Neural progenitor cell (in vitro differentiated cells): ENCODE data around the gene HNF1B. TPM values are rescaled to one million over a fixed set of nuclear protein-coding genes. Genes with fewer than 3 reads are reported as not detected.

ENCODE experiments used
- DNase-seq: peaks from one replicate; pipeline ENCODE4 v3.0.0-alpha.2; 2016; ENCODE audit warnings: low spot score
- H2AFZ ChIP-seq: fragments of 200-600 bp; sonication (generic); replicated peaks from 2 replicates; pipeline ENCODE4 v1.6.1; 2016; ENCODE audit warnings: antibody characterized with exemption
- H3F3A ChIP-seq: fragments of 200-600 bp; sonication (generic); 2 replicates; pipeline ENCODE4 v1.6.1; 2016; ENCODE audit warnings: antibody characterized with exemption, low read depth
- H3K27ac ChIP-seq: fragments of 200-600 bp; sonication (generic); 2 replicates; pipeline ENCODE4 v1.5.1; 2016; ENCODE audit warnings: mild to moderate bottlenecking
- H3K27me3 ChIP-seq: fragments of 200-600 bp; sonication (generic); 2 replicates; pipeline ENCODE4 v1.6.1; 2016; ENCODE audit warnings: mild to moderate bottlenecking, moderate library complexity
- H3K36me3 ChIP-seq: fragments of 200-600 bp; sonication (generic); 2 replicates; pipeline ENCODE4 v1.5.1; 2016
- H3K4me1 ChIP-seq: fragments of 200-600 bp; sonication (generic); 2 replicates; pipeline ENCODE4 v1.6.1; 2016; ENCODE audit warnings: mixed run types
- H3K4me2 ChIP-seq: fragments of 200-600 bp; sonication (generic); 2 replicates; pipeline ENCODE4 v1.6.1; 2016
- H3K4me3 ChIP-seq: fragments of 200-600 bp; sonication (generic); 2 replicates; pipeline ENCODE4 v1.5.1; 2016
- H3K79me2 ChIP-seq: fragments of 200-600 bp; sonication (generic); 2 replicates; pipeline ENCODE4 v1.6.1; 2016; ENCODE audit warnings: low read depth
- H3K9ac ChIP-seq: fragments of 200-600 bp; sonication (generic); 2 replicates; pipeline ENCODE4 v1.6.1; 2016
- H3K9me3 ChIP-seq: fragments of 200-600 bp; sonication (generic); 2 replicates; pipeline ENCODE4 v1.5.1; 2016; ENCODE audit warnings: low read depth
- H4K20me1 ChIP-seq: fragments of 200-600 bp; sonication (generic); 2 replicates; pipeline ENCODE4 v1.6.1; 2016; ENCODE audit warnings: low read depth
- H3K27ac Mint-ChIP-seq: 3 replicates; pipeline ENCODE4 v1.8.0; 2021; ENCODE audit warnings: mixed read lengths
- H3K27me3 Mint-ChIP-seq: 2 replicates; pipeline ENCODE4 v1.8.0; 2022; ENCODE audit warnings: low read depth, mild to moderate bottlenecking, inconsistent platforms, moderate library complexity, mixed read lengths; ENCODE audit not compliant: insufficient read depth
- H3K36me3 Mint-ChIP-seq: 3 replicates; pipeline ENCODE4 v1.8.0; 2021; ENCODE audit warnings: mixed read lengths
- H3K4me1 Mint-ChIP-seq: 3 replicates; pipeline ENCODE4 v1.8.0; 2021; ENCODE audit warnings: mixed read lengths
- H3K4me3 Mint-ChIP-seq: 3 replicates; pipeline ENCODE4 v1.8.0; 2021; ENCODE audit warnings: mild to moderate bottlenecking, moderate library complexity, mixed read lengths
- H3K9me3 Mint-ChIP-seq: 3 replicates; pipeline ENCODE4 v1.8.0; 2020; ENCODE audit warnings: mixed read lengths
- EZH2 ChIP-seq: fragments of 200-600 bp; sonication (generic); IDR thresholded peaks from 2 replicates; pipeline ENCODE4 v1.6.1; 2017; ENCODE audit warnings: antibody characterized with exemption, mild to moderate bottlenecking, moderate library complexity
- EZH2phosphoT487 ChIP-seq: fragments of 200-600 bp; sonication (generic); IDR thresholded peaks from 2 replicates; pipeline ENCODE4 v1.6.1; 2017; ENCODE audit warnings: antibody characterized with exemption
- total RNA-seq: library from RNA; depleted of rRNA; stranded (reverse); fragments of >200 nt; gene quantifications from 2 replicates; pipeline ENCODE4 v1.2.3, GENCODE V29; 2015; ENCODE audit warnings: low replicate concordance
- TF ChIP-seq, protein P1 (sequence below): fragments of 200-600 bp; sonication (generic); IDR thresholded peaks from 2 replicates; pipeline ENCODE4 v1.5.1; 2017; ENCODE audit warnings: antibody characterized with exemption, mild to moderate bottlenecking

HNF1B gene
- total RNA-seq, 1 donor from 2014 or later: not detected

GRCh38 chr17:37697381-37697780, 47.5 kb downstream of the HNF1B start:
- H3K27me3 ChIP-seq: no peaks in the 10 kb centered on the region
- no peak overlapping the region for H3K4me3 Mint-ChIP-seq
- DNase-seq: no peak
- H2AFZ ChIP-seq: no peak overlapping the region
- peaks cover 15% of the 10 kb centered on the region for H3K27me3 Mint-ChIP-seq
- no peaks in the 10 kb centered on the region for H3K36me3 ChIP-seq
- no peak overlapping the region for H3K9ac ChIP-seq
- no peaks in the 10 kb centered on the region for H3K9me3 ChIP-seq
- TF ChIP-seq EZH2phosphoT487 (no peak), EZH2 (no peak)
- TF ChIP-seq, protein P1, sequence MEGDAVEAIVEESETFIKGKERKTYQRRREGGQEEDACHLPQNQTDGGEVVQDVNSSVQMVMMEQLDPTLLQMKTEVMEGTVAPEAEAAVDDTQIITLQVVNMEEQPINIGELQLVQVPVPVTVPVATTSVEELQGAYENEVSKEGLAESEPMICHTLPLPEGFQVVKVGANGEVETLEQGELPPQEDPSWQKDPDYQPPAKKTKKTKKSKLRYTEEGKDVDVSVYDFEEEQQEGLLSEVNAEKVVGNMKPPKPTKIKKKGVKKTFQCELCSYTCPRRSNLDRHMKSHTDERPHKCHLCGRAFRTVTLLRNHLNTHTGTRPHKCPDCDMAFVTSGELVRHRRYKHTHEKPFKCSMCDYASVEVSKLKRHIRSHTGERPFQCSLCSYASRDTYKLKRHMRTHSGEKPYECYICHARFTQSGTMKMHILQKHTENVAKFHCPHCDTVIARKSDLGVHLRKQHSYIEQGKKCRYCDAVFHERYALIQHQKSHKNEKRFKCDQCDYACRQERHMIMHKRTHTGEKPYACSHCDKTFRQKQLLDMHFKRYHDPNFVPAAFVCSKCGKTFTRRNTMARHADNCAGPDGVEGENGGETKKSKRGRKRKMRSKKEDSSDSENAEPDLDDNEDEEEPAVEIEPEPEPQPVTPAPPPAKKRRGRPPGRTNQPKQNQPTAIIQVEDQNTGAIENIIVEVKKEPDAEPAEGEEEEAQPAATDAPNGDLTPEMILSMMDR: no peak
- no peaks in the 10 kb centered on the region for H3K4me1 ChIP-seq
- H3K9me3 Mint-ChIP-seq: peaks cover 8% of the 10 kb centered on the region
- no peak overlapping the region for H3K27ac ChIP-seq
- H4K20me1 ChIP-seq: no peaks in the 10 kb centered on the region
- no peaks in the 10 kb centered on the region for H3K79me2 ChIP-seq
- H3K4me1 Mint-ChIP-seq: peaks cover 31% of the 10 kb centered on the region
- H3F3A ChIP-seq: no peaks in the 10 kb centered on the region
- no peak overlapping the region for H3K27ac Mint-ChIP-seq
- no peak overlapping the region for H3K4me2 ChIP-seq
- H3K36me3 Mint-ChIP-seq: no peaks in the 10 kb centered on the region
- H3K4me3 ChIP-seq: no peak overlapping the region

DNA sequence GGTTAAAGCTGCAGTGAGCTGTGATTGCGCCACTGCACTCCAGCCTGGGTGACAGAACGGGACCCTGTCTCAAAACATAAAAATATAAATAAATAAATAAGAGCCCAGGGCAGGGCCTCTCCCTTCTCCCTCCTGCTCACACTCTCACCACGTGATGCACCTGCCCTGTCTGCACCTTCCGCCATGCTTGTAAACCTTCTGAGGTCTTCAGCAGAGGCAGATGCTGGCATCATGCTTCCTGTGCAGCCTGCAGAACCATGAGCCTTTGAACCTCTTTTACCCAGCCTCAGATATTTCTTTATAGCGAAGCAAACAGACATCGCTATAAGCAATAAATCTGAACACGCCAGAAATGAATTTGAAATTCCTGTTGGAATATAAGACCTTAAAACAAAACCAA, 48.5 kb downstream of the HNF1B start:
- H4K20me1 ChIP-seq: no peaks in the 10 kb centered on the region
- no peak overlapping the region for H2AFZ ChIP-seq
- H3K4me3 ChIP-seq: no peak overlapping the region
- TF ChIP-seq EZH2phosphoT487 (no peak), EZH2 (no peak)
- TF ChIP-seq, protein P1: no peak
- H3K4me2 ChIP-seq: no peak overlapping the region
- Mint-ChIP-seq H3K27ac (no peak overlapping the region), H3K9me3 (peaks cover 8% of the 10 kb centered on the region), H3K36me3 (no peaks in the 10 kb centered on the region), H3K4me1 (peaks cover 35% of the 10 kb centered on the region), H3K27me3 (peaks cover 11% of the 10 kb centered on the region), H3K4me3 (no peak overlapping the region)
- H3K79me2 ChIP-seq: no peaks in the 10 kb centered on the region
- H3K9ac ChIP-seq: no peak overlapping the region
- no peaks in the 10 kb centered on the region for H3K27me3 ChIP-seq
- H3K36me3 ChIP-seq: no peaks in the 10 kb centered on the region
- DNase-seq: no peak
- no peak overlapping the region for H3K27ac ChIP-seq
- no peaks in the 10 kb centered on the region for H3F3A ChIP-seq
- H3K9me3 ChIP-seq: no peaks in the 10 kb centered on the region
- no peaks in the 10 kb centered on the region for H3K4me1 ChIP-seq

- H3K79me2 ChIP-seq: no peaks in the 10 kb centered on the region
- H4K20me1 ChIP-seq: no peaks in the 10 kb centered on the region
- no peaks in the 10 kb centered on the region for H3K4me1 ChIP-seq
- H3K4me1 Mint-ChIP-seq: peaks cover 35% of the 10 kb centered on the region
- H3K27ac Mint-ChIP-seq: peak overlapping the region; percentile 67
- TF ChIP-seq, protein P1: no peak
- no peak for TF ChIP-seq EZH2phosphoT487
- H3K27me3 Mint-ChIP-seq: peaks cover 12% of the 10 kb centered on the region
- H3K9me3 Mint-ChIP-seq: peaks cover 8% of the 10 kb centered on the region
- H3K4me3 ChIP-seq: no peak overlapping the region
- H3K4me3 Mint-ChIP-seq: peak overlapping the region; percentile 2
- no peak overlapping the region for H2AFZ ChIP-seq
- H3K9ac ChIP-seq: no peak overlapping the region
- no peak overlapping the region for H3K27ac ChIP-seq
- no peaks in the 10 kb centered on the region for H3K27me3 ChIP-seq
- no peaks in the 10 kb centered on the region for H3K9me3 ChIP-seq
- no peaks in the 10 kb centered on the region for H3K36me3 ChIP-seq
- H3K4me2 ChIP-seq: no peak overlapping the region
- DNase-seq: no peak
- H3F3A ChIP-seq: no peaks in the 10 kb centered on the region
- no peaks in the 10 kb centered on the region for H3K36me3 Mint-ChIP-seq
Observed at GRCh38 chr17:37695726-37696125, 49.1 kb downstream of the HNF1B start.
